GM12892 (cell line): ENCODE data around the gene OXNAD1.

Experiments used
- POLR2A ChIP-seq: IDR thresholded peaks from 2 replicates; pipeline ENCODE4 v1.6.1; 2011; ENCODE audit warnings: low read depth, low read length, control low read depth
- TAF1 ChIP-seq: IDR thresholded peaks from 2 replicates; pipeline ENCODE4 v1.6.1; 2011; ENCODE audit warnings: low read depth, mild to moderate bottlenecking, control low read depth, low read length, borderline replicate concordance

DNA sequence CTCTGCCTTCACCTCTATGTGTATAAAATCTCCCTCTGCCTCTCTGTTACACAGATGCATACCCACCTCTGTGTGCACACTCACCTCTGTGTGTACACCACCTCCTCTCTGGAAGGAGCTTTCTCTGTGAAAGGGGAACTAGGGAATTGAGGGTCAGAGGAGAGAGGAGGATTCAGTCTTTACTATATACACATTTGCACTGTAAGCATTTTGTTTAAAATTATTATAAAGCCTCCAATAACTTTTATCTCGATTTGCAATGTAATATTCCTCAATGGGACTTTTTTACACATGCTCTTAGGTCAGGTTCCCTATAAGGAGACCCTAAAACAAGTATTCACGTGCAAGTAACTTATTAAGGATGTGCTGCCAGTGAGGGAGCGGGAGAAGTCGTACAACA, 82.5 kb downstream of the OXNAD1 start:
- no peak for TF ChIP-seq POLR2A
- TF ChIP-seq TAF1 = no peak
